Left kidney (tissue), 2 donors: ENCODE measurements around the gene C17orf107. TPM values are rescaled to one million over a fixed set of nuclear protein-coding genes. Genes with fewer than 3 reads are reported as not detected.

ENCODE experiments used
- DNase-seq: peaks from one replicate; pipeline ENCODE4 v3.0.0-alpha.2; 2013
- polyA plus RNA-seq: library from polyadenylated mRNA; unstranded; fragments of 120-200 nt; gene quantifications from one replicate; pipeline ENCODE4 v1.2.1, GENCODE V29; 2013; ENCODE audit not compliant: insufficient read length

Gene C17orf107
- polyA plus RNA-seq, 1 donor, result 0.71 TPM

- DNase-seq, result no peak
These were observed 50.2 kb downstream of the C17orf107 start for GRCh38 chr17:4949321-4950074.

GRCh38 chr17:4950075-4950745 is 50.9 kb downstream of the C17orf107 start:
- DNase-seq, result no peak

GRCh38 chr17:4950746-4951204 is 51.4 kb downstream of the C17orf107 start, which contains the start of gene ENO3:
ENO3 (plus strand) TSS chr17:4951119; CDS start chr17:4951830, 711 bp downstream.
- no peak for DNase-seq

- no peak for DNase-seq
These were observed 52.1 kb downstream of the C17orf107 start for GRCh38 chr17:4951486-4951885.

Other genes with a start within 250 kb of the C17orf107 start
- 46.5 TPM for gene PELP1, start 195.4 kb upstream of the C17orf107 start, polyA plus RNA-seq
- gene ARRB2, start 188.9 kb upstream of the C17orf107 start, polyA plus RNA-seq, result 32.7 TPM
- gene MED11, start 168.1 kb upstream of the C17orf107 start, polyA plus RNA-seq, result 23.1 TPM
- 0.32 TPM for gene ZMYND15, start 159.7 kb upstream of the C17orf107 start, polyA plus RNA-seq
- gene CXCL16, start 159.6 kb upstream of the C17orf107 start, polyA plus RNA-seq, result 9.5 TPM
- gene TM4SF5, start 127.7 kb upstream of the C17orf107 start, polyA plus RNA-seq, result 1.1 TPM
- gene VMO1, start 113.2 kb upstream of the C17orf107 start, polyA plus RNA-seq, result 0.33 TPM
- gene GLTPD2, start 110.6 kb upstream of the C17orf107 start, polyA plus RNA-seq, result 4.1 TPM
- gene PSMB6, start 103.4 kb upstream of the C17orf107 start, polyA plus RNA-seq, result 122 TPM
- 44.5 TPM for gene PLD2, start 92.4 kb upstream of the C17orf107 start, polyA plus RNA-seq
- 69.7 TPM for gene MINK1, start 66.2 kb upstream of the C17orf107 start, polyA plus RNA-seq
- 1.2 TPM for gene CHRNE, start 3.6 kb downstream of the C17orf107 start, polyA plus RNA-seq
- gene GP1BA, start 32.7 kb downstream of the C17orf107 start, polyA plus RNA-seq, result 3.2 TPM
- gene SLC25A11, start 40.5 kb downstream of the C17orf107 start, polyA plus RNA-seq, result 65.3 TPM
- gene RNF167, start 40.7 kb downstream of the C17orf107 start, polyA plus RNA-seq, result 136 TPM
- 323 TPM for gene PFN1, start 49.0 kb downstream of the C17orf107 start, polyA plus RNA-seq
- gene ENO3, start 51.6 kb downstream of the C17orf107 start, polyA plus RNA-seq, result 23.4 TPM
- 87.8 TPM for gene SPAG7, start 68.3 kb downstream of the C17orf107 start, polyA plus RNA-seq
- gene CAMTA2, start 88.1 kb downstream of the C17orf107 start, polyA plus RNA-seq, result 31.7 TPM
- 8.8 TPM for gene INCA1, start 98.0 kb downstream of the C17orf107 start, polyA plus RNA-seq
- 83.5 TPM for gene KIF1C, start 98.4 kb downstream of the C17orf107 start, polyA plus RNA-seq
- gene SLC52A1, start 135.9 kb downstream of the C17orf107 start, polyA plus RNA-seq, result 0.47 TPM
- gene ZFP3, start 178.9 kb downstream of the C17orf107 start, polyA plus RNA-seq, result 19.1 TPM
- 54.4 TPM for gene ZNF232, start 212.3 kb downstream of the C17orf107 start, polyA plus RNA-seq
- gene USP6, start 216.5 kb downstream of the C17orf107 start, polyA plus RNA-seq, result 13.8 TPM